Colonic mucosa (tissue), 4 donors: ENCODE measurements around the gene EIF2B5. TPM values are rescaled to one million over a fixed set of nuclear protein-coding genes. Genes with fewer than 3 reads are reported as not detected.
A peak's percentile ranks its signal among the peaks of the same experiment; 100 is the strongest.

Experiments
- DNase-seq: peaks from one replicate; pipeline ENCODE4 v3.0.0-alpha.2; 2020
- H3K27ac ChIP-seq: fragments of 200-600 bp; one replicate; pipeline ENCODE4 v1.8.0; 2021
- H3K27me3 ChIP-seq: fragments of 200-600 bp; one replicate; pipeline ENCODE4 v1.8.0; 2021
- H3K36me3 ChIP-seq: fragments of 200-600 bp; one replicate; pipeline ENCODE4 v1.8.0; 2021
- H3K4me1 ChIP-seq: fragments of 200-600 bp; one replicate; pipeline ENCODE4 v1.8.0; 2021; ENCODE audit warnings: mild to moderate bottlenecking
- H3K4me3 ChIP-seq: fragments of 200-600 bp; one replicate; pipeline ENCODE4 v1.8.0; 2021
- H3K9ac ChIP-seq, 2 donors: one replicate each; pipeline ENCODE4 v1.7.0; 2013; ENCODE audit warnings: control low read depth in 2 of 2, low read depth in 2 of 2, low read length in 2 of 2
- H3K9me3 ChIP-seq: fragments of 200-600 bp; one replicate; pipeline ENCODE4 v1.8.0; 2021
- intact Hi-C: fragments of 100-400 bp; cut with DNase I; formaldehyde crosslinking; loops from one replicate; pipeline ENCODE4 v1.14.1; 2022
- total RNA-seq, 2 donors: library from RNA; stranded (reverse); fragmentation: NEBNext Ultra II Directional in 1 of 2; extraction: Animal tissue kit (Norgen Biotek cat#: 25700) in 1 of 2; gene quantifications; one replicate each; pipeline ENCODE4 v1.2.1, GENCODE V29; 2021
- TF ChIP-seq, protein P1 (sequence below): fragments of 200-600 bp; IDR thresholded peaks from one replicate; pipeline ENCODE4 v1.8.0; 2022; ENCODE audit warnings: antibody characterized with exemption, mild to moderate bottlenecking
- donor health status: healthy.
- donor health status: DM: no; HTN: no; CAD: no.
- donor health status: DM: no; HTN: no; CAD: no.

The EIF2B5 gene
- total RNA-seq, 2 donors from 2014 or later, result 36.0 to 58.3 TPM

DNA sequence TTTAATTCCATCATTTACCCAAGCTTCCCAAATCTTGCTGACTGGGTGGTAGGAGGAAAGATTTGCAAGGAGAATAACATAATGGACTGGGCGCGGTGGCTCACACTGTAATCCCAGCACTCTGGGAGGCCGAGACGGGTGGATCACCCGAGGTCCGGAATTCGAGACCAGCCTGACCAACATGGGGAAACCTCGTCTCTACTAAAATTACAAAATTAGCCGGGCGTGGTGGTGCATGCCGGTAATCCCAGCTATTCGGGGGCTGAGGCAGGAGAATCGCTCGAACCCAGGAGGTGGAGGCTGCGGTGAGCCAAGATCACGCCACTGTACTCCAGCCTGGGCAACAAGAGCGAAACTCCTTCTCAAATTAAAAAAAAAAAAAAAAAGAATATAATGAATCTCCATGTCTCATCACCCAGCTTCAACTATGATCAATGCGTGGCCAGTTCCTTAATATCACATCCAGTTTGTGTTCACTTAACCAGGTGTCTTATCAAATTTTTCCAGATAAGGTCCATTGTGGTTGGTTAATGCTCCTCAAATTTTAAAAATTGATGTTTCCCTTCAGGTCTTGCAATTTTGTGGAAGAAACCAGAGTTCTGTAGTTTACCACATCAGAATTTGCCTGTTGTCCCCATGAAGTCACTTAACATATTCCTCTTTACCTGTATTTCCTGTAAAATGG is 49.5 kb downstream of the EIF2B5 start:
- Histone ChIP-seq H3K27me3 (no peaks in the 10 kb centered on the region), H3K9ac (no peak overlapping the region), H3K36me3 (peaks cover 32% of the 10 kb centered on the region), H3K4me3 (no peak overlapping the region), H3K9me3 (no peaks in the 10 kb centered on the region), H3K27ac (no peak overlapping the region), H3K4me1 (peaks cover 8% of the 10 kb centered on the region)
- intact Hi-C loops, result no loop called here
- TF ChIP-seq, protein P1, sequence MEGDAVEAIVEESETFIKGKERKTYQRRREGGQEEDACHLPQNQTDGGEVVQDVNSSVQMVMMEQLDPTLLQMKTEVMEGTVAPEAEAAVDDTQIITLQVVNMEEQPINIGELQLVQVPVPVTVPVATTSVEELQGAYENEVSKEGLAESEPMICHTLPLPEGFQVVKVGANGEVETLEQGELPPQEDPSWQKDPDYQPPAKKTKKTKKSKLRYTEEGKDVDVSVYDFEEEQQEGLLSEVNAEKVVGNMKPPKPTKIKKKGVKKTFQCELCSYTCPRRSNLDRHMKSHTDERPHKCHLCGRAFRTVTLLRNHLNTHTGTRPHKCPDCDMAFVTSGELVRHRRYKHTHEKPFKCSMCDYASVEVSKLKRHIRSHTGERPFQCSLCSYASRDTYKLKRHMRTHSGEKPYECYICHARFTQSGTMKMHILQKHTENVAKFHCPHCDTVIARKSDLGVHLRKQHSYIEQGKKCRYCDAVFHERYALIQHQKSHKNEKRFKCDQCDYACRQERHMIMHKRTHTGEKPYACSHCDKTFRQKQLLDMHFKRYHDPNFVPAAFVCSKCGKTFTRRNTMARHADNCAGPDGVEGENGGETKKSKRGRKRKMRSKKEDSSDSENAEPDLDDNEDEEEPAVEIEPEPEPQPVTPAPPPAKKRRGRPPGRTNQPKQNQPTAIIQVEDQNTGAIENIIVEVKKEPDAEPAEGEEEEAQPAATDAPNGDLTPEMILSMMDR, result no peak
- peak; percentile 15 for DNase-seq

- DNase-seq, result peak; percentile 99
- TF ChIP-seq, protein P1, result no peak
- Histone ChIP-seq H3K27ac (peak overlapping the region; percentile 66), H3K4me3 (peak overlapping the region; percentile 66), H3K9ac (peak overlapping the region; percentile 67 to 94), H3K9me3 (no peaks in the 10 kb centered on the region), H3K27me3 (no peaks in the 10 kb centered on the region), H3K36me3 (peaks cover 27% of the 10 kb centered on the region), H3K4me1 (peaks cover 8% of the 10 kb centered on the region)
- intact Hi-C loops, result no loop called here
Observed at GRCh38 chr3:184185461-184186183, 50.5 kb downstream of the EIF2B5 start.

- H3K36me3 ChIP-seq, result peaks cover 24% of the 10 kb centered on the region
- TF ChIP-seq, protein P1, result no peak
- H3K27ac ChIP-seq, result peak within 1 kb of the TSS; percentile 66
- H3K9me3 ChIP-seq, result no peaks in the 10 kb centered on the region
- peak; percentile 63 for DNase-seq
- H3K4me3 ChIP-seq, result peak within 1 kb of the TSS; percentile 66
- H3K9ac ChIP-seq, result peak within 1 kb of the TSS; percentile 90 to 94
- H3K4me1 ChIP-seq, result peaks cover 8% of the 10 kb centered on the region
- intact Hi-C loops, result no loop called here
- no peaks in the 10 kb centered on the region for H3K27me3 ChIP-seq
Observed at GRCh38 chr3:184186184-184186901, 51.2 kb downstream of the EIF2B5 start, which contains the start of gene ABCF3. Gene ABCF3, plus strand, starts transcription at chr3:184186199. Its CDS starts 9 bp downstream, at chr3:184186208.

DNA sequence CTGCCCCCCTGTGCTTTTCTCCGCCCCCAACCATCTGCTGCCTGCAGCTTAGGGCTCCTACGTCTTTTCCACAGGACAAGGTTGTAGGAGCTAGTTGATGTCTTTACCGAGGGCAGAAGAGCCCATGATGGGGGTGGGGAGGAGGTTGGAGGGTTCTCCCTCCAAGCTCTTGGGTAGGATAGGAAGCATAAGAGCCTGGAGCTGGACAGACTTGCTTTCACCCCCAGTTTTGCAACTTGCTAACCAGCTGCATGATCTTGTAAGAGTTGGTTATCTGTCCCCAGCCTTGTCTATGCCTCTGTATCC is 51.7 kb downstream of the EIF2B5 start:
- H3K9ac ChIP-seq, result peak overlapping the region; percentile 90 to 94
- DNase-seq, result peak; percentile 17
- peaks cover 19% of the 10 kb centered on the region for H3K36me3 ChIP-seq
- TF ChIP-seq, protein P1, result no peak
- H3K9me3 ChIP-seq, result no peaks in the 10 kb centered on the region
- peak overlapping the region; percentile 66 for H3K27ac ChIP-seq
- intact Hi-C loops, result no loop called here
- peak overlapping the region; percentile 66 for H3K4me3 ChIP-seq
- peaks cover 8% of the 10 kb centered on the region for H3K4me1 ChIP-seq
- no peaks in the 10 kb centered on the region for H3K27me3 ChIP-seq

DNA sequence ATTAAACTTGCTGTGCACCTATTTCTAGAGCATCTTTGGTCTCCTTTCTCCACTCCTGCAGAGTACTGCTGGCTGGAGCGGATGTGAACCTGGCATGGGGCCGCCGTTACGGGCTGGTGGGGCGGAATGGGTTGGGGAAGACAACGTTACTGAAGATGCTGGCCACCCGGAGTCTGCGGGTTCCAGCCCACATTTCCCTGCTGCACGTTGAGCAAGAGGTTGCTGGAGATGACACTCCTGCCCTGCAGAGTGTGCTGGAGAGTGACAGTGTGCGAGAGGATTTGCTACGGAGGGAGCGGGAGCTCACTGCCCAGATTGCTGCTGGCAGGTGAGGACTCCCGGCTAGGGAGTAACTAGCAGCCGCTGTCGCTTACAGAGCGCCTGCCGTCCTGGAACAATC is 52.9 kb downstream of the EIF2B5 start:
- Histone ChIP-seq H3K9me3 (no peaks in the 10 kb centered on the region), H3K27me3 (no peaks in the 10 kb centered on the region), H3K4me1 (peaks cover 8% of the 10 kb centered on the region), H3K36me3 (peaks cover 22% of the 10 kb centered on the region), H3K4me3 (no peak overlapping the region), H3K27ac (no peak overlapping the region), H3K9ac (no peak overlapping the region)
- TF ChIP-seq, protein P1, result no peak
- no peak for DNase-seq
- intact Hi-C loops, result no loop called here
